ENCODE measurements around the gene PEAR1.

PEAR1 gene

DNA sequence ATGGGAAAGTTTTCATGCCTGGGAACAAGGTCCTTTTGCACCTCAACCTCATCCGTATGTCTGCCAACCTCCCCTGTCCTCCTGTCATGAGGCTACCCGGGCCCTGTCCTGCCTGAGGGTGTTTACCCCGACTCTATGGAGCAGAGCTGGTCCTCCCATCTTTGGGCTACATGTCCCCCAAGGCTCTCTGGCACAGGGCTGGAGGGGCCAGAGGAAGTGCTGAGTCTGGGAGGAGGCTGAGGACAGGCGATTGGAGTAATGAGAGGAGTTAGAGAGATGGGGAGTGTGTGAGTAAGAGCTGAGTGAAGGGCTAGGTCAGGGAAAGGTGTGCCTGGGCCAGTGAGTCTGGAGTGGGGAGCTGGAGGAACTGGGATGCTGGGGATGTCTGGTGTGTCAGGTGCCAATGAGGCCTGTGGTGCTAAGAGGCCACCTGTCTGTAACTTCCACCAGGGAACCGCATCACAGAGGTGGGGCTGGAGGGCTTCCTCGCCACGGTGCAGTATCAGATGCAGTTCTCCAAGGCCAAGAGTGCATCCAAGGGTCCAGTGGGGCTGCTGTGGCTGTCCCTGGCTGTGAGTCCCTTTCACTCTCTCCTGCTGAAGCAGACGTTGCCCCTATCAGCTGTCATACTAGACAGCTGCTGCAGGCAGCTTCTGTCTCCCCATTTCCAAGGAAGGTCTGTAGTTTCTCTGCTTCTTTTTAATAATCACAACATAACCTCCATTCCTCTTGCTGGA lies 38.6 kb downstream of the PEAR1 start:
- in situ Hi-C loops (cut with MboI; ENCODE audit: low sequenced_read_pairs), result no loop called here

GRCh38 chr1:156933136-156933535 lies 39.6 kb downstream of the PEAR1 start:
- in situ Hi-C loops (cut with MboI; ENCODE audit: low sequenced_read_pairs), result no loop called here

GRCh38 chr1:156935505-156936128 lies 42.1 kb downstream of the PEAR1 start:
- in situ Hi-C loops (cut with MboI; ENCODE audit: low sequenced_read_pairs), result no loop called here

DNA sequence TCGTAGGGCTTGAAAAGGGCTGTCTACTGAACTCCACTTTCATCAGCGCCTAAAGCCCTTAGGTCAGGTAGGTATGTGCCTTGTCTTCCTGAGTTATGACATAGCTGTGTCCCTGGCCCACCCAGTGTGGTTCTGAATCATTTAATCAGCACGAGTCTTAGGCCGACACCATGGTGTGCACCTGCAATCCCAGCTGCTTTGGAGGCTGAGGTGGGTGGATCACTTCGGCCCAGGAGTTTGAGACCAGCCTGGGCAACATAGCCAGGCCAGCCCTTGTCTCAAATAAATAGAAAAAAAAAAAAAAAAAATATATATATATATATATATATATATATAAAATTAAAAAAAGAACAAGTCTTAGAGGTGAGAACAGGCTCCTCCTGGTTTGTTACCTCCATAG lies 42.7 kb downstream of the PEAR1 start:
- in situ Hi-C loops (cut with MboI; ENCODE audit: low sequenced_read_pairs), result no loop called here

- in situ Hi-C loops (cut with MboI; ENCODE audit: low sequenced_read_pairs), result no loop called here
Observed at GRCh38 chr1:156936721-156937220, 43.3 kb downstream of the PEAR1 start.

GRCh38 chr1:156937883-156938282 lies 44.4 kb downstream of the PEAR1 start:
- in situ Hi-C loops (cut with MboI; ENCODE audit: low sequenced_read_pairs), result no loop called here

GRCh38 chr1:156938813-156939212 lies 45.3 kb downstream of the PEAR1 start:
- in situ Hi-C loops (cut with MboI; ENCODE audit: low sequenced_read_pairs), result no loop called here

GRCh38 chr1:156939786-156940334 lies 46.3 kb downstream of the PEAR1 start:
- in situ Hi-C loops (cut with MboI; ENCODE audit: low sequenced_read_pairs), result no loop called here

DNA sequence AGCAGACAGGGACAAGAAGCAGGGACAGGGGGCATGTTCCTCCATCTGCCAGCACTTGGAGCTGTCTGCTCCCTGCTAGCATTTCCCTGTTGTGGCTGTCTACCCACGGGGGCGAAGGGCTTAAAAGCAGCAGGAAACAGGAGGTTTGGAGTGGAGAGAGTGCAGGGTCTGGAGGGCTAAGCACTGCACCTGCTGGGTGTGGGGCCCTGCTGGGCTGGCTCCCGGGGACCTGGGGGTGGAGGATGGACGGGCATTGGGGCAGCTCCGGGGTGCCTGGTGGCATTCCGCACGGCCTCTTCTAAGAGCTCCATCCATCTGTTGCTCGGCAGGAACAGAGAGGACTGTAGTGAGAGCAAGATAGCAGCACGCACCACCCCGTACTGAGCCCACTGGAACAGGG lies 48.2 kb downstream of the PEAR1 start:
- in situ Hi-C loops (cut with MboI; ENCODE audit: low sequenced_read_pairs), result no loop called here

DNA sequence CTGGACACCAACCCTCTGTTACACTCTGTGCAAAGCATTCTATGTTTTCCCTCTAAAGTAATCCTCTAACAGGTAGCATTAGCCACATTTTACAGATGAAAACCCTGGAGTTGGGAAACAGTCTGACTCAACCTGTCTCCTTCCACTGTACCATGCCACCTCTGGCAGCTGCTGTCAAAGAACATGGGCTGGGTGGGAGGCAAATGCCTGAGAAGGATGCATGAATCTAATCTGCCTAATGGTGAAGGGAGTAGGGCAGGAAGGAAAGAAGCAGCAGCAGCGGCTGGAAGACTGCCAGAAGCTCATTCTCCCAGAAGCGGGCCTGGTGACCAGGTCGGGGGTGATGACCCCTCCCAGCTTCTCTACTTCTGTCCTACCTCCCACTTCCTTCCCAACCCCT lies 48.7 kb downstream of the PEAR1 start:
- in situ Hi-C loops (cut with MboI; ENCODE audit: low sequenced_read_pairs), result no loop called here

GRCh38 chr1:156942576-156942975 lies 49.1 kb downstream of the PEAR1 start:
- in situ Hi-C loops (cut with MboI; ENCODE audit: low sequenced_read_pairs), result no loop called here

- in situ Hi-C loops (cut with MboI; ENCODE audit: low sequenced_read_pairs), result no loop called here
Observed at GRCh38 chr1:156943756-156944155, 50.2 kb downstream of the PEAR1 start.

DNA sequence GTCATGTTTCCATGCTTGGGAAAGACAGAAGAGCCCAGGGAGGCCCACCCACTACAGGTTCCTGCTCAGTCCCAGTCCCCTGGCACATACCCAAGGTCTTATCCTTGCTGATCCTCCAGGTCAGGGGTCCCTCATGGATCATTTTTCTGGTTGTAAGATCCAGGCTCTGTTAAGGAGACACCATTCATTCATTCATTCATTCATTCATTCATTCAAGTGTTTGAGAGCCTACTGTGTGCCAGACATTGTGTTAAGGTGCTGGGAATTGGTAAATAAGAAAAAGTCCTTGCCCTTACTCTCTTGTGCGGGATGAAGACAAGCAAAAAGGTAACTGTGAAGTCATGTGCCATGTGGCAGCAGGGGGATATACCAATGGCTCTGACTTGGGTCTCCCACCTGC lies 50.8 kb downstream of the PEAR1 start:
- in situ Hi-C loops (cut with MboI; ENCODE audit: low sequenced_read_pairs), result no loop called here

DNA sequence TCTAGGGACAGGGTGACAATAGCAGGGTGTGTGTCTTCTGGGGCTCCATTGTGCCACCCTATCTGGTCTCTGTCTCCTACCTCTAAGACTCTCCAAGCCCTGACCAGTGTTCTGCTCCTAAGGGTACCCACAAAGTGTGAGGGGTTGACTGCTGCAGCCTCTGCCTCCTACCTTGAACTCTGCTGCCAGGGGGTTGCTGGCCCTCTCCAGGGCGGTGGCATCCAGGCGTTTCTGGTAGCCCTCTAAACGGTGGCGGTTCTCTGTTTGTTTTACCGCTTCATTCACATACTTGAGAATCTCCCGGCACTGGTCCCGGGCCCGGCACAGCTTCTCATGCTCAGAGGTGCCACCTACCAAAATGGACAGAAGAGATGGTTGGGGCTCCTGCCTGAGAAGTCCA lies 51.3 kb downstream of the PEAR1 start:
- in situ Hi-C loops (cut with MboI; ENCODE audit: low sequenced_read_pairs), result no loop called here

- in situ Hi-C loops (cut with MboI; ENCODE audit: low sequenced_read_pairs), result no loop called here
Observed at GRCh38 chr1:156945881-156946661, 52.6 kb downstream of the PEAR1 start.

- in situ Hi-C loops (cut with MboI; ENCODE audit: low sequenced_read_pairs), result no loop called here
Observed at GRCh38 chr1:156947127-156947526, 53.6 kb downstream of the PEAR1 start.

DNA sequence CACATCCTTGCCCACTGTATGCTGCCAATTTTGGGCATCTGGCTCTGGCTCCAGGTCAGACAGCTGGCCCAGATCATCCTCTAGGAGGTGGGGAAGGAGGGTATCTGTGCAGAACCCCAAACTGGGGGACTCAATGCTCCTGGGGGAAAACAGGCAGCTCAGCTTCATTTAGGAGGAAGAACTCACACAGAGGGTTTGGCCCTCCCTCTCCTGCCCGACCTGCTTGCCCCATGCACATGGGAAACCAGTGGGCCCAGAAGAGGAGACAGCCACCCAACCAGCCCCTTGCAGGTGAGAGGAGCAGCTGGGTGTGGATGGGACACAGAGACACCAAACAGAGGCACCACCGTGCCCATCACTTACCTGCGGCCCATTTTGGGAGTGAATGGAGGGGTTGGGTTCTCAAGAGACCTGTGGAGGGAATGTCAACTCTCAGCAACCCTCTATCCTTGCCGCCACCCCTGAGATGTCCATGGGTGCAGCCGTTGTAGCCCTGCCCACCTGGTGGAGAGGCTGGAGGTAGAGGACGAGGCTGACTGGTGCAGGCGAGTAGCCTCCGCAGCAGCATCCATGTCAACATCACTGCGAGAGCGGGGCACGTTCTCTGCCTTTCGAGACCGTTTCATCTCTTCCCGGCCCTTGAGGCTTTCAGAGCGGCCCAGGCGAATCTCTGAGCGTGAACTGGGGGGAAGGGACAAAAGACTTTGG lies 54.5 kb downstream of the PEAR1 start:
- in situ Hi-C loops (cut with MboI; ENCODE audit: low sequenced_read_pairs), result no loop called here

DNA sequence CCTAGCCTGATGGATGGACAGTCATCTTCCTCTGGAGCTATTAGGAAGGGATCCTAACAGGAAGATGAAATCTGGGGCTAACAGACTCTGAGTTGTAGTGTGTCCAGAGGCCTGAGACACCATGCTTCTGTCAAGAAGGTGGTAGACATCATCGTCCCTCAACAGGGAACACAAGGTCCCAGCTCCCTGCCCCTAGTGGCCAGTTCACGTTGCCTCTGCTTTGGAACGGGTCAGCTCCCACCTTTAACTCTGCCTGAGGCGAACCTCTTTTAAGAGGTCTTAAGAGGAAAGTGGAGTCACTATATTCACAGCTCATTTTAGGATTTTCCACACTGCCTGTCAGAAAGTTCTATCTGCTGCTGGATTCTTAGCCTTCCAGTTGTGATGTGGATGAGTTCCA lies 55.2 kb downstream of the PEAR1 start:
- in situ Hi-C loops (cut with MboI; ENCODE audit: low sequenced_read_pairs), result no loop called here

- in situ Hi-C loops (cut with MboI; ENCODE audit: low sequenced_read_pairs), result no loop called here
Observed at GRCh38 chr1:156949127-156949526, 55.6 kb downstream of the PEAR1 start.

DNA sequence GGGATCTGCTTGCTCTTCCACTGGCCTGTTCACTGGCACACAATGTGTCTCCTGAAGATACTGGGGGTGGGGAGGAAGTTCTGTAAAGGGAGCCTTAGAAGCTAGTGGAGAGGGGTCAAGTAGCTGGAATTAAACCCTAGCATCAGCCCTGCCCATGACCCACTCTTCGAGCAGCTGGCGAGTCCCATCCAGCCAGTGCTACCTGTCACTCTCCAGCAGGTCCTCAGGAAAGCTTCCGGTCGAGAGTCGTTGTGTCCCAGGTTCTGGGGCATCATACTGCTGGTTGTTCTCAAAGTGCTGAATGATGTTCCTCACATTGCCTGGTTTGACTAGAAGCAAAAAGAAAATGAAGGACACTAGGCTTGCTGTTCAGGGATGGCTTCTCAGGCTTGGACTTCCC lies 57.9 kb downstream of the PEAR1 start:
- in situ Hi-C loops (cut with MboI; ENCODE audit: low sequenced_read_pairs), result no loop called here

- in situ Hi-C loops (cut with MboI; ENCODE audit: low sequenced_read_pairs), result no loop called here
Observed at GRCh38 chr1:156953571-156953970, 60.1 kb downstream of the PEAR1 start.
